Islet precursor cell (in vitro differentiated cells): ENCODE measurements around the gene CAMKMT.

Source experiments
- DNase-seq: peaks from one replicate; pipeline ENCODE4 v3.0.0-alpha.2; 2018

Gene CAMKMT

DNA sequence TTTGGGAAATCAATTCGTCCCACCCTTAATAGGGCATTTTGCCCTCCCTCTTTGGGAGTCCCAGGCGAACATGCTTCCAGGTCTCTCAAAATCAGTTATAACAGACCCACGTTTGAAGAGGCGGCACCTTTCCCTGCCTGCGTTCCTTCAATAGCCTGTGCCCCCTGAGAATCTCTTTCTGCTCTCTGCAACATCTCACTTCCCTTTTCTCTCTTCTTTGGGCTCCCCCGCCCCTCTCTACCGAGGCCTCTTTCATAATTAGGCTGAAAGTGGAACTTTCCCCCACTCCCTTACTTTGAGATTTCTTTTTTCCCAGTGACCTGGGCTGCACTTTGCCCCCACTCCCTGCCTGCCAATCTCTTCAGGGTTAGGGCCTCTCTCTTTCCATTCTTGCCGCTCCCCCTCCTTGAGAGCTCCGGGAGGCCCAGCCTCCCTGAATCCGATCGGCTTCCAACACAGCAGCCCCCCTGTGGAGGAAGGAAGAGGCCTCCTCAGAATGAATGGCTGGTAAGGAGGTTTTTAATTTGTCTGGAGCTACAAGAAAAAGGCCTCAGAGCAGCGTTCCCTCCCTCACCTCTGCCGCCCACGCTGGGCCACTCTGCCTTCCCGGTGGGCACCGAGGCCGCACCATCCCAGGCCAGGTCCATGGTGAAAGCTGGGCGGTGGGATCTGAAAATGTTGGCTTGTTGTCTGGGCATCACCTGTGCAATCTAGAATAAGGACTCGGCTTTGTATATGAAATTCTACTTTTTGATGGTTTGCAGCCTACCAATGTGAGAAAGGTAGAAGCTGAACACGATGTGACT lies 417.1 kb downstream of the CAMKMT start:
- DNase-seq, result peak; percentile 25

DNA sequence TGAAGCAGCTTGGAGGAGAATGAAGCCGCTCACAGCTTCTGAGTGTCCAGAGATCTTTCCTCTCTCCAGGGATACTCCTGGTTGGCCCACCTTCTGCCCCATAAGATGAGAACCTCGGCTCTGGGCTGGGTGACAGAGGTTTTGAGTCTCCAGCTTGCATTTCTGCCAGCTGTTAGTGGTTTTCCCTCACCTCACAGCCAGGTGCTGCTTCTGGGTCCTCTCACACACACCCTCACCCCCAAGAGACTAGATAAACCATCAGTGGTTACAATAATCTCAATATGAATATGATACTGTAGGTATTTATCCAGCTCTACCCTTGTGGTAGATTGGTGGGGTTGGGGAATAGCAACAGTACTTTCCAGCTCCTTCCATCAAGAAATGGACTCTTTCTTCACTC lies 418.0 kb downstream of the CAMKMT start:
- no peak for DNase-seq

DNA sequence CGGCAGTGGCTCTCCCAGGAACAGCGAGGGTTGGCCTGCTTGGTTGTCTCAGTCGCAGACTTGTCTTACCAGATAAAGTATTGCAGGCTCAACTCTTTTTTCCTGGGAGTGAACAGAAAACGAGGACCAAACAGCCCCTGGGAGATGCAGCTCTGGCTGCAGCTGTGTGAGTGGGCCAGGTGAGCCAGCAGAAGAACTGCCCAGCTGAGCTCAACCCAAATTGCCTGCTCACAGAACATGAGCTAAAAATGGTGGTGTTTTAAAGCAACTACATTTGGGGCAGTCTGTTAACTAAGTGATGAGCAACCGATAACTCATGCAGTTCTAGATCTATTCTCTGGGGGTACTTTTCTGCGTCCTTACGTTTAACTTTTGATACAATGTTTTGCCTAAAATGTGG lies 418.7 kb downstream of the CAMKMT start:
- peak; percentile 29 for DNase-seq

GRCh38 chr2:44785433-44785832 lies 423.7 kb downstream of the CAMKMT start:
- no peak for DNase-seq

DNA sequence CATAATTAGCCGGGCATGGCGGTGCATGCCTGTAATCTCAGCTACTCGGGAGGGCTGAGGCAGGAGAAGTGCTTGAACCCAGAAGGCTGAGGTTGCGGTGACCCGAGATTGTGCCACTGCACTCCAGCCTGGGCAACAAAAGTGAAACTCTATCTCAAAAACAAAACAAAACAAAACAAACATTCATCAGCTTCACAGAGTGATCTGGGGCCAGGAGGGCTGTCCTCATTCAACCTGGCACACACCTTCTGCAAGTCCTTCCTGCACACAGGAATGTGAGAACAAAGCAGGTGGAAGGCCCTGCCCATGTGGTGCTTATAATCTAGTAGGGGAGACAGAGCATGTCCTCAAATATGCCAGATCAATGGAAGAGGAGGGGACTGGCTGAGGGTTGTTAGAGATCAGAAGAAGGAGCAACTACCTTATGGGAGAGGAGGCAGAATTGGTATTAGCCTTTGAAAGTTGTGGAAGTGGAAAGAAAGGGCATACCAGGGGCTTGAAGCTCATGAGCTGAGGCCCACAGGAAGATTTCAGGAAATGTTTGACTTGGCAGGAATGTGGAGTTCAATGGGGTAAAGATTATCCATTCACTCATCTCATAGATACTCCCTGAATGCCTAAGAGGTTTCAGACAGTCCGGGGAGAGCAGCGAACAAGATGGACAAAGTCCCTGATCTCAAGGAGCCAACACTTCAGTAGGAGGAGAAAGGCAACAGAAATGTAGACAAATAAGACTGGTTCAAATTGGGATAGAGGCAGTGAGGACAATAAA lies 424.5 kb downstream of the CAMKMT start:
- no peak for DNase-seq

DNA sequence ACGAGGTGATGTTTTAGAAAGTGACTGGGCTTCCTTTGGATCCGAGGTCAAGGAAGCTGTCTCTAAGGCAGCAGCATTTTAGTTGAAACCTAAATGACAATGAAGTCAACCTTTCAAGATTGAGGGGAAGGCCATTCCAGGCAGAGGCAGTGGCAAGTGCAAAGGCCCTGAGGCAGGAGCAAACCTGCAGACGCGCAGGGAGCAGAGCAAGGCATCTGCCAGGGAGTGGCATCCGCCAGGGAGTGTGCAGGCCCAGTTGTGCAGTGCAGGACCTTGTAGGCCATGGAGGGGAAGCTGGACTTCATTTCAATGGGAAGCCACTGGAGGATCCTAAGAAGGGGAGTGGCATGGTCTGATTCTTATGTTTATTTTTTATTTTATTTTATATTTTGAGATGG lies 425.1 kb downstream of the CAMKMT start:
- DNase-seq, result no peak

DNA sequence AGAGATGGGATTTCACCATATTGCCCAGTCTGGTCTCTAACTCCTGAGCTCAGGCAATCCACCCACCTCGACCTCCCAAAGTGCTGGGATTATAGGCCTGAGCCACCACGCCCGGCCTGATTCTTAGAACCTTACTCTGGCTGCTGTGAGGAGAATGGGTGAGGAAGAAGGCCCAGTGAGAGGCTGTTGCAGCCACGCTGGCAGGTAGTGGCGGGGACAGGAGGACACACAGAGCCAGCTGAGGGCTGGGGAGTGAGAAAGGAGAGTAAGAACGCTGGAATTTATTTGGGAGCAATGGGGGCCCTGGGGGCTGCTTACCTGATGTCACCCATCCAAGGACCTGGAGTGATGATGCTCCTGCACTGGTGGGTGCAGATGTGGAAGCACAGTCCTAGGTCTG lies 425.9 kb downstream of the CAMKMT start:
- DNase-seq, result no peak

DNA sequence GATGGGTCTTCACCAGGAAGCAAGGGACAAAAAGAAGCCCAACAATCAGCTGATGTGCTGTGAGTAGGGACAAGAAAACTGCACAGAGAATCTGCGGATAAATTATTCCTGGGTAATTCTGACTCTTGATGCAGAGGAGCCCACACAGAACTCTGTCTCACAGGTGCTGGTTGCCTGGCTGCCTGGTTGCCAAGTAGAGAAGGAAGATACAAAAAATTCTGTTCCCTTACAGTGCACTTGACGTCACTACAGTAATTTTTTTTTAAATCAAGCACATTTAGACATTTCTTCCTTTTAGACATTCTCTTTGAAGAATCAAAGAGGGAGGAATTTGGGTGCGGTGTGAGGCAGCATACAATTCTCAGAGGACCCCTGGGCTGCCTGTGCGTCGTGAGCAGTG lies 427.7 kb downstream of the CAMKMT start:
- DNase-seq, result no peak

DNA sequence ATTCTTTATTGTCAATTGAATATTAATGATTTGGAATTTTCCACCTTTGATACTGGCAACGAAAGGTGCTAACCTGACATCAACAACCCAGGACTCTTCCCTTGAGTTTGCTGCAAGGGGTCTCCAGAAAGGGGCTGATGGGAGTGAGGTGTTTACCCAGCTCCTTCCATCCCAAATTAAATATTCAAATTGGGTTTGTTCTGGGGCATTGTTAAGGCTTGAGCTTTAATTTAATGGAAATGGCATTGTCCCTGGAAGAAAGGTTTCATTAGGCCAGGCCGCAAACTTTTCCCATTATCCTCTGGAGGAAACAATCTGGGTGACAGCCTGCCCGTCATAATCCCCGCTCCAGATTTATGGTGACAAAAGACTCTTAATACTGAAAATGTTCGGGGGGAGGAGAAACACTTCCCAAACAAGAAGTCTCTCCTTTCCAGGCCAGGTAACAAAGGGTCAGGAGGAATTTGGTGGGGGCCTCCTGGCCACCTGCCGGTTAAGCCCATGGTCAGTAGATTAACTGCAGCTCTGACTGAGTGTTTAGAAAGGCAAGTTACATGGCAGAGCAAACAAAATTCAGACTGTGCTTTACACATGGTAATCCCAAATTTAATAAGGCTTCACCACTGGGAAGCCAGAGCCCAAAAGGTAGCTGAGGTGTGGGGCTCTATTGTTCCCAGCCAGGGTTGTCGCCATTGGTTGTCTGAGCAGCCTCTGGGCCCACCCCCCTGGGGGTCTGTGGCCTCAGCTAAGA lies 428.4 kb downstream of the CAMKMT start:
- DNase-seq, result no peak

GRCh38 chr2:44793322-44793870 lies 431.6 kb downstream of the CAMKMT start:
- DNase-seq, result no peak

GRCh38 chr2:44796771-44797170 lies 435.0 kb downstream of the CAMKMT start:
- no peak for DNase-seq

- DNase-seq, result no peak
These were observed 436.5 kb downstream of the CAMKMT start for GRCh38 chr2:44798139-44798659.

- no peak for DNase-seq
These were observed 437.4 kb downstream of the CAMKMT start for GRCh38 chr2:44799105-44799504.

- no peak for DNase-seq
These were observed 438.0 kb downstream of the CAMKMT start for GRCh38 chr2:44799754-44800153.

- DNase-seq, result no peak
These were observed 439.6 kb downstream of the CAMKMT start for GRCh38 chr2:44801289-44801840.

- no peak for DNase-seq
These were observed 440.4 kb downstream of the CAMKMT start for GRCh38 chr2:44801841-44802776.

DNA sequence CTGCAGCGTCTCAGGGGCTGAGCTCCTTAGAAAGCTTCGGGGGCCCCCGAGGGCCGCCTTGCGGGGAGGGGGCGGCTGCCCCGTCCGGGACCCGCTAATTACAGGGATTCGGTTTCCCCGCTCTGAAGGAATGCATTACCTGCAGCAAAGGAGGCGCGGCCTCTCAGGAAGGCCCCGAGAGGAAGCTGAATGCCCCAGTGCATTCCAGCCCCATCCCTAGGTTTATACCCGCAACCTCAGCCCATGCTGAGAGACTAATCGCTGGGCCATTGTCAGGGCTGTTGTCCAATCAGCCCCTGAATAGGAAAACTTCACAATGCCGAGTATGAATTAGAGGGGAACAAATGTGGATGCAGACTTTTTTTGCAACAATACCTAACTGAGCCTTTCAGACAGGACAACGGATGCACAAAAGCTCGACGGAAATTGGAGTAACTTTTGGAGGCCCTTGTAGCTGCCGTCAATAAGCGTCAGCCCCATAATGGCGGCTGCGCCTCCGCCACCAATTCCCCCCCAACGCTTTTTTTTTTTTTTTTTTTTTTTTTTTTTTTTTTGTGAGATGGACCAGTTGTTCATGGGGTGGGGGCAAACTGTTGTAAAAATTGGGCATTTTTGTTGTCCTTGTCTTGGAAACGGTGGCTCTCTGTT lies 441.2 kb downstream of the CAMKMT start:
- peak; percentile 85 for DNase-seq

DNA sequence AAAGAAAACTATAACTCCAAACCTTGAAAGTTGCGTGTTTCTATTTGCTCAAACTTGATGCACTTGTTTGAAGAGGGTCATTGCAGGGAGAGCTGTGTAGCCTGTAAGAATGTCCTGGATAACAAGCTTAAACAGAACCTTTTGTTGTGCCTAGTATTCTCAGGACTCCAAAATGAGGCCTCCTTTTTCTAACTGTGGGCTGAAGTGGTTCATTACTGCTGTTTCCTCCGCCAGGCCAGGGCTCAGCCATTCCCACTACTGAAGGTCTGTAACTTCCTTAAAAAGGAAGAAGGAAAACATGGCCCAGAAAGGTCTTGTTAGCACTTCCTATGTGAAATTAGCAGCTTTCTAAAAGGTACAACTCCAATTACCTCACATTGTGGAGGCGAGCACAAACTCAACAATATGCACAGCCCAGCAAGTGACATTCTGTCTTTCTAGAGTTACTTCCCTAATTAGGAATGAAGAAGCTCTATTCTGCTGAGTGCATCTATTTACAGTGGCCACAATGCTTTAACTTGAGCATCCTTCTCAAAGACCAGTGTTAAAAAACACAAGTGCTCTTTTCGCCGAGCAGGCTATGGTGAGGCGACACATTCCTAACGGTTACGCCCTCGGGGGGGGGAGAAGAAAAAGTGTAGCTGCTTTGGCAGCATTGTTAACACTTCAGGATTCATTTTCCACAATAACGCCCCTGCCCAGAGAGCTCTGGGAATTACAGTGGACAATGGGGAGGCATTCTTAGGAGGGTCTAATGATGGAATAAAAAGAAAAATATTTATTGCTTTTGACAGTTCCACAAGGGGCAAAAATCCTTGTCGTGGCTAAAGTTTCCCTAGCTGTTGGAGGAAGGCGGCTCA lies 442.9 kb downstream of the CAMKMT start:
- no peak for DNase-seq

DNA sequence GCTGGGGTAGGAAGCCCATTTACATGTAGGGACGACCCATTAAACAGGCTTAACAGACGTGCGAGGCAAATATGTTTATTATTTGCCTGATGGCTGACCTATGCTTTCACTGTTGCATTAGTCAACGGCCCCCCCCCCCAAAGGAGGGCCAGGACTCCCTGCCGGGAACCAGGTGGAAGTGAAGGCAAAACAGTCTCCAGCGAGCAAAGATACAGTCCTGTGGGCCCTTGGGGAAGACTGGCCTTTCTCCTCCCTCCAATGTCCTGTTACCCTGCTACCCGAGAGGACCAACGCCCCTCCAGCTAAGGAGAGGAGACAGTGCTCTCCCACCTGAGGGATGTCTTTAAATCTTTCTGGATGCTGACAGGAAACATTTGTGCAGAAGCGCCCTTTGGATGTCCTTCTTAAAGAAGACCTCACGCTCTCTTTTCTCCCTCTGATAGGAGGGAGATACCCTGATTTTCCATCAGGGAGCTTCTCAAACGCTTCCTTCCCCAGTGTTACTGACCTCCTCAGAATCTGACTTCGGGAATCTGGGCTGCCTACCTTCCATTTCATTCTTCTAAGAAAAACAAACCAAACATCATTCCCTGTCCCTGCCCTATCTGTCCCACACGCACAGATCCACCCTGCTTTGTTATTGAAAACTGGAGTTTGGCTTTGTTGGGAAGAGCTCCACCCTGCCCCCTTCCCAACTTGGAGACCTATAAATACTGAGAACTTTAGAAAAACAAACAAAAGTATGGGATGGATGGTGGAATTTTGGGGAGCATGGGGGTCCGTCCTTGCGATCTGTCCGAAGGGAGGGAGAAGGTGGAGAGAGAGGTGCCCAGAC lies 443.9 kb downstream of the CAMKMT start:
- DNase-seq, result no peak
